ENCODE measurements around the gene RNF182. TPM values are rescaled to one million over a fixed set of nuclear protein-coding genes. Genes with fewer than 3 reads are reported as not detected.

RNF182 gene
- total RNA-seq, 1 donor from 2014 or later, result 3.0 TPM

DNA sequence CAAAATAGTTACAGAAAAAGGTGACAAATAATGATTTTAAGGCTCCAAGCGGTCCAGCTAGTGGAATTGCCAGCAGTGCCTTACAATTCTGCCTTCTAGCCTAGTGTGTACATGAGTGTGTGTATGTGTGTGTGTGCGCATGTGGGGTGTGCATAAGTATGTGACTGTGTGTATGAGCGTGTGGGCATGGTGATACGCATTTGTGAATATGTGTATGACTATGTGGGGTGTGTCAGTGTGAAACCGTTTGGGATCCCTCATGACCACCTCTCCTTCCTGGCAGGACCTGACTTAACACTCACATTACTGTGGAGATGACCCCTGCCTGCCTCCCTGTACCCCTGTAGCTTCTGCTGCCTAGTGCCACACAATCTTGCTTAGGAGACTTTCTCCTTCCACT is 40.4 kb upstream of the RNF182 start:
- intact Hi-C loops (cut with DNase I), result no loop called here
- no peaks in the 10 kb centered on the region for H3K9me3 ChIP-seq
- H3K27ac ChIP-seq, result no peak overlapping the region
- TF ChIP-seq, protein P1, sequence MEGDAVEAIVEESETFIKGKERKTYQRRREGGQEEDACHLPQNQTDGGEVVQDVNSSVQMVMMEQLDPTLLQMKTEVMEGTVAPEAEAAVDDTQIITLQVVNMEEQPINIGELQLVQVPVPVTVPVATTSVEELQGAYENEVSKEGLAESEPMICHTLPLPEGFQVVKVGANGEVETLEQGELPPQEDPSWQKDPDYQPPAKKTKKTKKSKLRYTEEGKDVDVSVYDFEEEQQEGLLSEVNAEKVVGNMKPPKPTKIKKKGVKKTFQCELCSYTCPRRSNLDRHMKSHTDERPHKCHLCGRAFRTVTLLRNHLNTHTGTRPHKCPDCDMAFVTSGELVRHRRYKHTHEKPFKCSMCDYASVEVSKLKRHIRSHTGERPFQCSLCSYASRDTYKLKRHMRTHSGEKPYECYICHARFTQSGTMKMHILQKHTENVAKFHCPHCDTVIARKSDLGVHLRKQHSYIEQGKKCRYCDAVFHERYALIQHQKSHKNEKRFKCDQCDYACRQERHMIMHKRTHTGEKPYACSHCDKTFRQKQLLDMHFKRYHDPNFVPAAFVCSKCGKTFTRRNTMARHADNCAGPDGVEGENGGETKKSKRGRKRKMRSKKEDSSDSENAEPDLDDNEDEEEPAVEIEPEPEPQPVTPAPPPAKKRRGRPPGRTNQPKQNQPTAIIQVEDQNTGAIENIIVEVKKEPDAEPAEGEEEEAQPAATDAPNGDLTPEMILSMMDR (IDR thresholded peaks at IDR 0.05), result no peak
- H3K4me1 ChIP-seq, result no peaks in the 10 kb centered on the region
- H3K36me3 ChIP-seq, result no peaks in the 10 kb centered on the region
- DNase-seq (ENCODE audit: low spot score in 2 of 2), result no peak
- H3K4me3 ChIP-seq, result no peak overlapping the region
- no peaks in the 10 kb centered on the region for H3K27me3 ChIP-seq

DNA sequence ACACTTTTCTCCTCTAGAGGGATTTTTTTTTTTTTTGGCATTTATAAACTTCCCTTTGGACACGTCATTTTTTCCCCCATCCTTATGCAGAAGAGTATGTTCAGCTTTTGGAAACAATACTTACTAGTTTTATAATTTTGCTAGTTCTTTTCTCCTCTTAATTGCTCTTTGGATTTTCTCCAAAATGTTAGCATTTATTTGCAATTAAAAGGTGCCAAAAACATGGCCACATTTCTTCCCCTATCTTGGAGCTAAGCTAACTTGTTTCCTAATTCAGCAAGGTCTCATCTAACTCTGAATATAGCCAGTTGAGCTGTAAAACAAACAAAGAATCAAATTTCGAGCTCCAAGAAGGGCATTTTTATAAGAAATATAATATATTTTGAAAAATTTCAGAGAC is 39.2 kb upstream of the RNF182 start:
- no peaks in the 10 kb centered on the region for H3K27me3 ChIP-seq
- intact Hi-C loops (cut with DNase I), result no loop called here
- DNase-seq (ENCODE audit: low spot score in 2 of 2), result no peak
- no peaks in the 10 kb centered on the region for H3K36me3 ChIP-seq
- TF ChIP-seq, protein P1 (IDR thresholded peaks at IDR 0.05), result no peak
- H3K4me3 ChIP-seq, result no peak overlapping the region
- no peak overlapping the region for H3K27ac ChIP-seq
- H3K4me1 ChIP-seq, result no peaks in the 10 kb centered on the region
- no peaks in the 10 kb centered on the region for H3K9me3 ChIP-seq

DNA sequence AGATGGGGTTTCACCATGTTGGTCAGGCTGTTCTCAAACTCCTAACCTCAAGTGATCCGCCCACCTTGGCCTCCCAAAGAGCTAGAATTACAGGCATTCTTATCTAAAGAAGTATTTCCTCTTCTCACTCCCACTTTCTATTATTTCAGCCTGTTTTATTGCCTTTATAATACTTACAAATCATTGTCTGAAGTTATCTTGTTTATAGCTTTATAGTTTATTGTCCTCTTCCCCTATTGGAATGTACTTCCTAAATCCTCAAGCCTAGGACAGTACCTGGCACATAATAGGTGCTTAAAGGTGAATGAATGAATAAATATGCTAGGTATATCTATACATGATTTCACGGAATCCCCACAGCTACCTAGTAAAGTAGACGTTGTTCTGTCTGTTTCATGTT is 37.8 kb upstream of the RNF182 start:
- Histone ChIP-seq H3K27me3 (no peaks in the 10 kb centered on the region), H3K4me3 (no peak overlapping the region), H3K27ac (no peak overlapping the region), H3K9me3 (no peaks in the 10 kb centered on the region), H3K4me1 (no peaks in the 10 kb centered on the region), H3K36me3 (no peaks in the 10 kb centered on the region)
- TF ChIP-seq, protein P1 (IDR thresholded peaks at IDR 0.05), result no peak
- no peak for DNase-seq (ENCODE audit: low spot score in 2 of 2)
- intact Hi-C loops (cut with DNase I), result no loop called here

DNA sequence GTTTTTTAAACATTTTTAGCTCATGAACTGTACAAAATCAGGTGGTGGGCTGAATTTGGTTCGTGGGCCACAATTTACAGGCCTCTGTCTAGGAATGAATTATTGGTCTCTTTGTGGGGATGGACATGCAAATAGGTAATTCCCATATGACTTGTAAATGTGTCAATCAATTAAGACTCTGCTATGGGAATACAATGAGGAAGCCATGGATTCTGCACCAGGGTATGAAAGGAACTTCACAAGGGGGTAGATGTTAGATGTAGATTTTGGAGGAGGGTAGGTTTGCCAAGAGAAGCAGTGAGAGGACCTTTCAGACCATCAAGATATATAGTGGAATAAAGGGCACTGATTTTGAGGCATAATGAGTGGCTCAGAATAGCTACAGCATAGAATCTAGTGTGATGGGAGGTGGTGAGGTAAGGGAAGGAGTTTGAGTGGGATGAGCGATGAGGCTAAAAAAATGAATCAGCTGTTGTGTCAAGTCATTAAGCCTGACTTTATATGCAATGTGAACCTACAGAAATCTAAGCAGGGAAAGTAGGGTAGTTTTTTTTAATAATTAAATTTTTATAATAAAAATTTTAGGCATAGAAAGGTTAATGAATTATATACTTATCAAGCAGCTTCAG is 32.6 kb upstream of the RNF182 start:
- H3K4me1 ChIP-seq, result no peaks in the 10 kb centered on the region
- DNase-seq (ENCODE audit: low spot score in 2 of 2), result no peak
- no peak overlapping the region for H3K27ac ChIP-seq
- TF ChIP-seq, protein P1 (IDR thresholded peaks at IDR 0.05), result no peak
- H3K36me3 ChIP-seq, result no peaks in the 10 kb centered on the region
- no peaks in the 10 kb centered on the region for H3K9me3 ChIP-seq
- no peak overlapping the region for H3K4me3 ChIP-seq
- no peaks in the 10 kb centered on the region for H3K27me3 ChIP-seq
- intact Hi-C loops (cut with DNase I), result no loop called here

DNA sequence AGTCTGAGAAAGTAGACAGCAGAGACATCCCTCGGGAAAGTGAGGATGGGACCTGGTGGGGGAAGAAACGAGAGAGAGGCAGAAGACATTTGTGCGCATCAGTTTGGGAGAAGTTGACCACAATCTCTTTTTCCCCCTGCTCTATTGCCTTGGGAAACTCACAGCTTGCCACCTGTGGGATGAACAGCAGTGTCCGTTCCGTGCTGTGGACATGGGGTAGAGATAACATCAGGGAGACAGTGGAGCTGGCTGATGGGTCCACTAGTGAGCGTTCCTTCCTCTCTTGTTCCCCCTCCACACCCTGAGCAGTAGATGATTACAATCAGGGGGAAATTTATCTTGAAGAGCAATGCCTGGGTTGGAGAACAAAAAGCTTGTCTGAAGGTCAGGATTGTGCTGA is 21.8 kb upstream of the RNF182 start:
- Histone ChIP-seq H3K9me3 (no peaks in the 10 kb centered on the region), H3K4me3 (no peak overlapping the region), H3K36me3 (no peaks in the 10 kb centered on the region), H3K27me3 (no peaks in the 10 kb centered on the region), H3K4me1 (no peaks in the 10 kb centered on the region), H3K27ac (no peak overlapping the region)
- no peak for DNase-seq (ENCODE audit: low spot score in 2 of 2)
- TF ChIP-seq, protein P1 (IDR thresholded peaks at IDR 0.05), result no peak
- intact Hi-C loops (cut with DNase I), result no loop called here

DNA sequence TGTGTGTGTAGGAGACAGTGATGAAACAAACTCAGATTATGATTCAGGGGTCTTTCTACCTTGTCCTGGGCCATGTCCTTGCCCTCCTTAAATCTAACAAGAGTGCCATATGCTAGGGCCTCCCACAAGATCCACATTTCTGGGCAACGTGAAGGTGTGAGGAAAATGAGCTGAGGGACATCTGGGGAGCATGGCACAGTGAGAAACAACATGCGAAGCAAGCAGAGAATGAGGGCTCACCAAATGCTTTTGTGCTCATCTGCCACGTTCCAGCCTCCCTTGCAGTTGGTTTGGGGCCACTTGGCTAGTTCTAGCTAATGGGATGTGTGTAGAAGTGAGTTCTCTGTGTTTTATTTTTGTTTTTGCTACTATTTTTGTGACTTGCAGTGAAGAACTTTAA is 21.4 kb upstream of the RNF182 start:
- intact Hi-C loops (cut with DNase I), result no loop called here
- Histone ChIP-seq H3K27me3 (no peaks in the 10 kb centered on the region), H3K9me3 (no peaks in the 10 kb centered on the region), H3K4me3 (no peak overlapping the region), H3K4me1 (no peaks in the 10 kb centered on the region), H3K27ac (no peak overlapping the region), H3K36me3 (no peaks in the 10 kb centered on the region)
- TF ChIP-seq, protein P1 (IDR thresholded peaks at IDR 0.05), result no peak
- DNase-seq (ENCODE audit: low spot score in 2 of 2), result no peak
